ENCODE measurements around the gene ARID5A. TPM values are rescaled to one million over a fixed set of nuclear protein-coding genes. Genes with fewer than 3 reads are reported as not detected.

ARID5A gene
- polyA plus RNA-seq, 3 donors = 27.8 to 38.8 (median 37.7) TPM

- H3K4me3 Mint-ChIP-seq = peak overlapping the region; percentile 58 to 81
- Histone ChIP-seq H3K27me3 (ENCODE audit: control insufficient read depth in 2 of 2, insufficient read depth in 2 of 2, low read length in 2 of 2) (no peaks in the 10 kb centered on the region), H4K20me1 (ENCODE audit: insufficient read depth, low read length) (peaks cover 5% of the 10 kb centered on the region), H3K4me3 (replicated peaks in 1 of 3; ENCODE audit: low read depth in 2 of 3, low read length in 3 of 3) (peak overlapping the region in 1 of 3 experiments; percentile 68), H3K4me1 (ENCODE audit: control insufficient read depth in 1 of 2, insufficient read depth in 2 of 2, low read length in 2 of 2) (peaks cover 72 to 90% of the 10 kb centered on the region in 2 donors), H3K27ac (ENCODE audit: low read depth in 1 of 2, low read length in 2 of 2) (peak overlapping the region; percentile 75 to 78), H3K36me3 (replicated peaks in 1 of 2; ENCODE audit: control insufficient read depth in 1 of 2, insufficient read depth in 2 of 2, low read length in 2 of 2) (no peaks in the 10 kb centered on the region), H3K79me2 (ENCODE audit: insufficient read depth, low read length) (peaks cover 6% of the 10 kb centered on the region), H3K4me2 (replicated peaks; ENCODE audit: extremely low read depth, low read length, poor library complexity, severe bottlenecking) (peak overlapping the region; percentile 78), H2AFZ (ENCODE audit: insufficient read depth, low read depth, low read length, poor library complexity, severe bottlenecking) (no peak overlapping the region), H3K9ac (ENCODE audit: insufficient read depth, low read length, poor library complexity, severe bottlenecking) (no peak overlapping the region), H3K9me3 (replicated peaks in 1 of 2; ENCODE audit: control insufficient read depth in 1 of 2, insufficient read depth in 1 of 2, low read length in 2 of 2) (no peaks in the 10 kb centered on the region)
- H3K27ac Mint-ChIP-seq = peak overlapping the region; percentile 88 to 95 (median 93)
- H3K27me3 Mint-ChIP-seq (ENCODE audit: low read depth in 3 of 3) = peaks cover 8 to 22% (median 16%) of the 10 kb centered on the region in 3 donors
- peak in 1 of 3 donors; percentile 25 for DNase-seq
- WGBS (ENCODE audit: insufficient coverage) = 94% methylated on average over 3 of the region's 7 CpGs
- H3K36me3 Mint-ChIP-seq = peaks cover 0 to 4% of the 10 kb centered on the region in 2 donors
- intact Hi-C loops (cut with micrococcal nuclease) = loop anchor here (10.0 kb wide), 1 partner anchor 388 kb away; the partner anchor contains the start of gene DUSP2 (in 2 of the 2)
- H3K4me1 Mint-ChIP-seq = peaks cover 69% of the 10 kb centered on the region
- TF ChIP-seq CTCF (IDR thresholded peaks at IDR 0.05) = no peak
- peaks cover 0 to 4% (median 0%) of the 10 kb centered on the region in 7 donors for H3K9me3 Mint-ChIP-seq
These were observed 3.8 kb upstream of the ARID5A start for GRCh38 chr2:96532641-96533291.

- Histone ChIP-seq H3K4me2 (replicated peaks; ENCODE audit: extremely low read depth, low read length, poor library complexity, severe bottlenecking) (peak overlapping the region; percentile 78), H3K36me3 (replicated peaks in 1 of 2; ENCODE audit: control insufficient read depth in 1 of 2, insufficient read depth in 2 of 2, low read length in 2 of 2) (no peaks in the 10 kb centered on the region), H3K27ac (ENCODE audit: low read depth in 1 of 2, low read length in 2 of 2) (peak overlapping the region; percentile 75 to 78), H3K4me1 (ENCODE audit: control insufficient read depth in 1 of 2, insufficient read depth in 2 of 2, low read length in 2 of 2) (peaks cover 72 to 90% of the 10 kb centered on the region in 2 donors), H3K9ac (ENCODE audit: insufficient read depth, low read length, poor library complexity, severe bottlenecking) (no peak overlapping the region), H3K79me2 (ENCODE audit: insufficient read depth, low read length) (peaks cover 13% of the 10 kb centered on the region), H3K4me3 (replicated peaks in 1 of 3; ENCODE audit: low read depth in 2 of 3, low read length in 3 of 3) (peak overlapping the region in 1 of 3 experiments; percentile 68), H2AFZ (ENCODE audit: insufficient read depth, low read depth, low read length, poor library complexity, severe bottlenecking) (peak overlapping the region; percentile 18), H3K27me3 (ENCODE audit: control insufficient read depth in 2 of 2, insufficient read depth in 2 of 2, low read length in 2 of 2) (no peaks in the 10 kb centered on the region), H3K9me3 (replicated peaks in 1 of 2; ENCODE audit: control insufficient read depth in 1 of 2, insufficient read depth in 1 of 2, low read length in 2 of 2) (no peaks in the 10 kb centered on the region), H4K20me1 (ENCODE audit: insufficient read depth, low read length) (peaks cover 9% of the 10 kb centered on the region)
- Mint-ChIP-seq H3K4me3 (peak overlapping the region; percentile 12 to 67), H3K9me3 (peaks cover 0 to 4% (median 0%) of the 10 kb centered on the region in 7 donors), H3K36me3 (peaks cover 0 to 4% of the 10 kb centered on the region in 2 donors), H3K27ac (peak overlapping the region; percentile 88 to 95 (median 93)), H3K27me3 (ENCODE audit: low read depth in 3 of 3) (peaks cover 6 to 21% (median 16%) of the 10 kb centered on the region in 3 donors), H3K4me1 (peaks cover 65% of the 10 kb centered on the region)
- WGBS (ENCODE audit: insufficient coverage) = 15% methylated on average over 3 of the region's 8 CpGs
- intact Hi-C loops (cut with micrococcal nuclease) = loop anchor here (10.0 kb wide), 1 partner anchor 389 kb away; the partner anchor contains the start of gene DUSP2 (in 2 of the 2)
- peak in 2 of 3 donors; percentile 73 to 85 for DNase-seq
- no peak for TF ChIP-seq CTCF (IDR thresholded peaks at IDR 0.05)
These were observed 3.1 kb upstream of the ARID5A start for GRCh38 chr2:96533292-96534073.
